Measurements from ENCODE around the gene CD55. TPM values are rescaled to one million over a fixed set of nuclear protein-coding genes. Genes with fewer than 3 reads are reported as not detected.

The CD55 gene
- total and polyA plus RNA-seq, 2 of the 8 experiments (the other 6 are each of a cell fraction or from before 2014, with no cell fraction given): 20.1 to 22.8 TPM

DNA sequence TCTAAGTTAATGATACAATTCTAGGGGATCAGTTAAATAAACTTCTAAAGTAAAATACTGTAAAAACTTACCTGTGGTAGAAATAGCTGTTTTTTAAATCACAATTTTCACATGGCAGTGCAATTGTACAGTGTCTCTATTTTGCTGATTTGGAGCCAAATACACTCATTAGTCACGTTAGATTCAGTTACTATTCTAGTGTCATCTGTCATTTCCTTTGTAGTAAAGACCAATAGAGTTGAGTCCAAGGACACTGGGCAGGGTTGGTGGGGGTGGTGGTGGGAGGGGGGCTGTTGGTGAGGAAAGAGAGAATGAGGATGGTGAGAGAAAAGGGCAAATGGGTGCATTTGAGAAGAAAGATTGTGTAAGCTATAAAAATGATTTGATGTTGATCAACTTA lies 33.6 kb downstream of the CD55 start:
- H2BK120ac ChIP-seq (replicated peaks; ENCODE audit: low read depth, low read length): no peak overlapping the region
- 65% methylated on average over 1 of the region's 1 CpG; no CpG with 5 or more reads in 1 of the 2 experiments for WGBS, 2 experiments (ENCODE audit: extremely low coverage in 1 of 2, insufficient coverage in 1 of 2, insufficient read length in 1 of 2, insufficient replicate concordance in 2 of 2, low coverage in 1 of 2, low lambda C conversion rate in 2 of 2, missing lambda C conversion rate in 1 of 2)
- ChIA-PET CTCF (ENCODE audit: partially characterized antibody) (interaction anchor here (0.6 kb wide), 1 partner anchor 42 kb away, joined by 3 read pairs; no protein-coding TSS in a partner anchor), POLR2A (ENCODE audit: partially characterized antibody) (no interaction called here)
- no peaks in the 10 kb centered on the region for H3K9me3 ChIP-seq (ENCODE audit: insufficient read depth in 2 of 2, low read depth in 1 of 2, low read length in 1 of 2)
- H3K36me3 ChIP-seq (ENCODE audit: control insufficient read depth in 2 of 4, insufficient read depth in 4 of 4, low read length in 3 of 4): no peaks in the 10 kb centered on the region
- H3K23me2 ChIP-seq (ENCODE audit: low read depth, low read length): no peaks in the 10 kb centered on the region
- H4K8ac ChIP-seq (ENCODE audit: extremely low read depth, insufficient read depth, low read length): no peak overlapping the region
- no peak for FAIRE-seq
- H3K4ac ChIP-seq (replicated peaks; ENCODE audit: insufficient read length, low read depth, low read length): no peak overlapping the region
- DNase-seq (ENCODE audit: low read depth in 1 of 2, low spot score in 2 of 2): no peak
- H3K23ac ChIP-seq (ENCODE audit: insufficient read length): no peak overlapping the region
- H2AK5ac ChIP-seq (ENCODE audit: low read depth, low read length): no peak overlapping the region
- H4K5ac ChIP-seq (ENCODE audit: insufficient read length, low read depth, low read length): no peak overlapping the region
- no peak overlapping the region for H2BK15ac ChIP-seq (ENCODE audit: low read length)
- no peak overlapping the region for H3K4me3 ChIP-seq (ENCODE audit: extremely low read depth in 1 of 4, insufficient read depth in 2 of 4, low read depth in 3 of 4, low read length in 4 of 4)
- H3K4me2 ChIP-seq (ENCODE audit: insufficient read depth in 1 of 2, low read depth in 2 of 2, low read length in 2 of 2): no peak overlapping the region
- no peak overlapping the region for H3K18ac ChIP-seq (ENCODE audit: extremely low read depth, low read length)
- H4K91ac ChIP-seq (replicated peaks; ENCODE audit: insufficient read length, low read length): no peak overlapping the region
- no peak overlapping the region for H3K56ac ChIP-seq (replicated peaks; ENCODE audit: insufficient read length, low read depth, low read length)
- no peak overlapping the region for H2BK5ac ChIP-seq (ENCODE audit: low read depth, low read length)
- H3K9ac ChIP-seq (replicated peaks in 1 of 4; ENCODE audit: extremely low read depth in 1 of 4, low read depth in 3 of 4, low read length in 3 of 4): no peak overlapping the region
- no peaks in the 10 kb centered on the region; a peak in 1 of 7 replicates for H3K4me1 ChIP-seq (replicated peaks in 1 of 4; ENCODE audit: control insufficient read depth in 3 of 4, insufficient read depth in 4 of 4, low read length in 3 of 4)
- H3K14ac ChIP-seq (ENCODE audit: insufficient read length): no peak overlapping the region
- H3K27ac ChIP-seq (ENCODE audit: low read depth, low read length): no peak overlapping the region
- H4K20me1 ChIP-seq (replicated peaks in 1 of 2; ENCODE audit: control insufficient read depth in 1 of 2, insufficient read depth in 2 of 2, low read length in 2 of 2): no peaks in the 10 kb centered on the region
- H3K79me2 ChIP-seq (ENCODE audit: control insufficient read depth in 1 of 2, insufficient read depth in 2 of 2, low read length in 2 of 2): peaks cover 0 to 3% of the 10 kb centered on the region in 2 experiments; a peak in 2 of 4 replicates
- no peak overlapping the region for H2BK12ac ChIP-seq (ENCODE audit: low read depth, low read length)
- H2AFZ ChIP-seq (ENCODE audit: low read length): no peak overlapping the region
- H2BK20ac ChIP-seq (ENCODE audit: low read length): no peak overlapping the region
- H3K79me1 ChIP-seq (ENCODE audit: low read depth, low read length): no peaks in the 10 kb centered on the region
- TF ChIP-seq RFX5 (IDR thresholded peaks at IDR 0.05; ENCODE audit: borderline replicate concordance, low read depth, low read length): no peak
- no peak for TF ChIP-seq NRF1 (IDR thresholded peaks at IDR 0.05; ENCODE audit: low read depth, low read length)
- no peak for TF ChIP-seq EZH2 (IDR thresholded peaks at IDR 0.05; ENCODE audit: low read depth, low read length, severe bottlenecking)
- TF ChIP-seq POLR2AphosphoS5 (IDR thresholded peaks at IDR 0.05; ENCODE audit: low read depth, low read length): no peak
- no peak for TF ChIP-seq SIX5 (IDR thresholded peaks at IDR 0.05; ENCODE audit: low read depth, low read length)
- no peak for TF ChIP-seq CREB1 (IDR thresholded peaks at IDR 0.05)
- TF ChIP-seq SIRT6 (IDR thresholded peaks at IDR 0.05; ENCODE audit: low read length): no peak
- TF ChIP-seq ZNF274 (IDR thresholded peaks at IDR 0.05; ENCODE audit: borderline replicate concordance, extremely low read depth, low read length): no peak
- no peak for TF ChIP-seq SP1 (IDR thresholded peaks at IDR 0.05; ENCODE audit: low read depth, low read length)
- TF ChIP-seq POU5F1 (IDR thresholded peaks at IDR 0.05; ENCODE audit: low read depth, low read length): no peak
- TF ChIP-seq, protein P1, sequence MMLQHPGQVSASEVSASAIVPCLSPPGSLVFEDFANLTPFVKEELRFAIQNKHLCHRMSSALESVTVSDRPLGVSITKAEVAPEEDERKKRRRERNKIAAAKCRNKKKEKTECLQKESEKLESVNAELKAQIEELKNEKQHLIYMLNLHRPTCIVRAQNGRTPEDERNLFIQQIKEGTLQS (IDR thresholded peaks at IDR 0.05; ENCODE audit: insufficient read depth, low read depth, low read length): no peak
- H3K27me3 ChIP-seq (replicated peaks in 1 of 4; ENCODE audit: control insufficient read depth in 3 of 4, extremely low read depth in 1 of 4, insufficient read depth in 3 of 4, low read length in 3 of 4): no peaks in the 10 kb centered on the region
